NCI-H524 treated with DMSO at 0.1 percent for 48 hours (cell line): Measurements from ENCODE around the gene ZNF724.

ENCODE experiments used
- DNase-seq: peaks from one replicate; lab custom pipeline; 2025; lab: John Stamatoyannopoulos, UW

Gene ZNF724

GRCh38 chr19:23241419-23241818, 8.8 kb downstream of the ZNF724 start:
- no peak for DNase-seq

- no peak for DNase-seq
These were observed 27.1 kb downstream of the ZNF724 start for GRCh38 chr19:23222998-23223652.

GRCh38 chr19:23203841-23204344, 46.3 kb downstream of the ZNF724 start:
- DNase-seq: no peak

- no peak for DNase-seq
These were observed 59.9 kb downstream of the ZNF724 start for GRCh38 chr19:23190341-23190740.

- no peak for DNase-seq
These were observed 66.9 kb downstream of the ZNF724 start for GRCh38 chr19:23183251-23183650.
